Testis (tissue), 2 donors: ENCODE measurements around the gene ASB2.

ENCODE experiments used
- CTCF ChIP-seq, 3 experiments: fragments of 450-650 bp in 2 of 3; fragments of 200-600 bp in 1 of 3; sonication (generic) in 1 of 3; IDR thresholded peaks; one replicate each; pipeline ENCODE4 v1.5.1; 2016 to 2019; ENCODE audit warnings: antibody characterized with exemption in 3 of 3, mild to moderate bottlenecking in 2 of 3, moderate library complexity in 1 of 3
- POLR2A ChIP-seq: fragments of 450-650 bp; IDR thresholded peaks from one replicate; pipeline ENCODE4 v1.6.1; 2017; ENCODE audit warnings: antibody characterized with exemption, mild to moderate bottlenecking, moderate library complexity

GRCh38 chr14:93950948-93951634, 25.3 kb downstream of the ASB2 start:
- TF ChIP-seq CTCF (IDR thresholded peaks at IDR 0.05) (no peak), POLR2A (no peak)
